Endodermal cell (in vitro differentiated cells): ENCODE data around the gene KIF26A. TPM values are rescaled to one million over a fixed set of nuclear protein-coding genes. Genes with fewer than 3 reads are reported as not detected.
A peak's percentile ranks its signal among the peaks of the same experiment; 100 is the strongest.

Experiments
- DNase-seq: peaks from one replicate; pipeline ENCODE4 v3.0.0-alpha.2; 2017
- H3K27ac ChIP-seq: 2 replicates; pipeline ENCODE4 v1.5.1; 2013; ENCODE audit warnings: mild to moderate bottlenecking, low read depth, low read length, moderate library complexity
- H3K27me3 ChIP-seq: 2 replicates; pipeline ENCODE4 v1.6.1; 2013; ENCODE audit warnings: mild to moderate bottlenecking, low read length, moderate library complexity; ENCODE audit not compliant: insufficient read depth, control insufficient read depth, poor library complexity, severe bottlenecking
- H3K36me3 ChIP-seq: 2 replicates; pipeline ENCODE4 v1.7.0; 2013; ENCODE audit warnings: mild to moderate bottlenecking, low read length, moderate library complexity; ENCODE audit not compliant: control insufficient read depth, insufficient read depth
- H3K4me1 ChIP-seq: one replicate; pipeline ENCODE4 v1.7.0; 2013; ENCODE audit warnings: low read length; ENCODE audit not compliant: control insufficient read depth, insufficient read depth
- H3K4me3 ChIP-seq: 2 replicates; pipeline ENCODE4 v1.5.1; 2013; ENCODE audit warnings: mild to moderate bottlenecking, low read length, moderate library complexity
- H3K9ac ChIP-seq: 2 replicates; pipeline ENCODE4 v1.6.1; 2013; ENCODE audit warnings: mild to moderate bottlenecking, low read length, moderate library complexity; ENCODE audit not compliant: poor library complexity, severe bottlenecking; ENCODE audit errors: extremely low read depth
- H3K9me3 ChIP-seq: 2 replicates; pipeline ENCODE4 v1.6.1; 2013; ENCODE audit warnings: mild to moderate bottlenecking, low read length, moderate library complexity; ENCODE audit not compliant: control insufficient read depth
- H3K27ac Mint-ChIP-seq: 2 replicates; pipeline ENCODE4 v1.8.0; 2020; ENCODE audit warnings: mixed read lengths
- H3K27me3 Mint-ChIP-seq: 2 replicates; pipeline ENCODE4 v1.8.0; 2021; ENCODE audit warnings: mild to moderate bottlenecking, mixed read lengths; ENCODE audit not compliant: insufficient read depth
- H3K36me3 Mint-ChIP-seq: 2 replicates; pipeline ENCODE4 v1.8.0; 2020; ENCODE audit warnings: low read depth, mixed read lengths
- H3K4me1 Mint-ChIP-seq: 2 replicates; pipeline ENCODE4 v1.8.0; 2020; ENCODE audit warnings: mixed read lengths
- H3K4me3 Mint-ChIP-seq: 2 replicates; pipeline ENCODE4 v1.8.0; 2020; ENCODE audit warnings: mild to moderate bottlenecking, moderate library complexity, mixed read lengths
- H3K9me3 Mint-ChIP-seq: 2 replicates; pipeline ENCODE4 v1.8.0; 2020; ENCODE audit warnings: mild to moderate bottlenecking, mixed read lengths
- WGBS, 2 experiments: methylation state at CpG; one replicate each; pipeline versions ENCODE4 v1.1.5 to v1.1.7; 2013; ENCODE audit warnings: missing lambda C conversion rate in 2 of 2, mixed read lengths in 1 of 2; ENCODE audit not compliant: insufficient coverage in 1 of 2, insufficient read length in 1 of 2; 5-methylcytosine and 5-hydroxymethylcytosine counted together
- total RNA-seq, 2 donors: library from RNA; stranded (reverse); fragmentation: NEBNext Ultra II Directional in 1 of 2; extraction: Animal tissue kit (Norgen Biotek cat#: 25700) in 1 of 2; gene quantifications; 2 replicates in 1 of 2; 3 replicates in 1 of 2; pipeline ENCODE4 v1.2.1, GENCODE V29; 2021
- TF ChIP-seq, protein P1 (sequence below): fragments of 200-600 bp; sonication (generic); conservative IDR thresholded peaks from 2 replicates; pipeline ENCODE4 v1.5.0; 2021; ENCODE audit warnings: antibody characterized with exemption, mild to moderate bottlenecking

Gene KIF26A
- total RNA-seq, 2 donors from 2014 or later: 36.7 to 54.8 TPM

DNA sequence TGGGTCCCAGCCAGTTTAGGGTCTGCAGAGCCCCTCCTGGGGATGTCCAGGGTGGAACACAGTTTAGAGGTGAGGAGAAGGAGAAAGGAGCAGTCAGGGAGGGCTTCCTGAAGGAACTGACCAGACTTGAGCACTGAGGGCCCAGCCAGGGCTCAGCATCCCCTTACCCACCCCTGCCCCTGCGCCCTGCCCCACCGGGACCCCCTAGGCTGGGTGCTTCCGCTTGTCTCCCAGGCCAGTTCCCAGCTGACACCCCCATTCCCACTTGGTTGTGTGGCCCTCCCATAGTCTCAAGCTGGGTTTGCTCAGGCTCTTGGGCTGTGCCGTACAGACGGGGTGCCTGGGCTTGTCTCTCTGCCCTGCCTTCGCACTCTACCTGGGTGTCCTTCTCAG, 26.3 kb upstream of the KIF26A start:
- peaks cover 25% of the 10 kb centered on the region for H3K27me3 Mint-ChIP-seq
- Histone ChIP-seq H3K9ac (no peak overlapping the region), H3K27me3 (peaks cover 24% of the 10 kb centered on the region), H3K9me3 (no peaks in the 10 kb centered on the region), H3K36me3 (no peaks in the 10 kb centered on the region), H3K4me1 (no peaks in the 10 kb centered on the region), H3K4me3 (no peak overlapping the region), H3K27ac (no peak overlapping the region)
- TF ChIP-seq, protein P1, sequence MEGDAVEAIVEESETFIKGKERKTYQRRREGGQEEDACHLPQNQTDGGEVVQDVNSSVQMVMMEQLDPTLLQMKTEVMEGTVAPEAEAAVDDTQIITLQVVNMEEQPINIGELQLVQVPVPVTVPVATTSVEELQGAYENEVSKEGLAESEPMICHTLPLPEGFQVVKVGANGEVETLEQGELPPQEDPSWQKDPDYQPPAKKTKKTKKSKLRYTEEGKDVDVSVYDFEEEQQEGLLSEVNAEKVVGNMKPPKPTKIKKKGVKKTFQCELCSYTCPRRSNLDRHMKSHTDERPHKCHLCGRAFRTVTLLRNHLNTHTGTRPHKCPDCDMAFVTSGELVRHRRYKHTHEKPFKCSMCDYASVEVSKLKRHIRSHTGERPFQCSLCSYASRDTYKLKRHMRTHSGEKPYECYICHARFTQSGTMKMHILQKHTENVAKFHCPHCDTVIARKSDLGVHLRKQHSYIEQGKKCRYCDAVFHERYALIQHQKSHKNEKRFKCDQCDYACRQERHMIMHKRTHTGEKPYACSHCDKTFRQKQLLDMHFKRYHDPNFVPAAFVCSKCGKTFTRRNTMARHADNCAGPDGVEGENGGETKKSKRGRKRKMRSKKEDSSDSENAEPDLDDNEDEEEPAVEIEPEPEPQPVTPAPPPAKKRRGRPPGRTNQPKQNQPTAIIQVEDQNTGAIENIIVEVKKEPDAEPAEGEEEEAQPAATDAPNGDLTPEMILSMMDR: no peak
- H3K4me3 Mint-ChIP-seq: no peak overlapping the region
- H3K36me3 Mint-ChIP-seq: no peaks in the 10 kb centered on the region
- WGBS, 2 experiments: 89 to 96% methylated on average over 3 to 6 of the region's 6 CpGs
- no peaks in the 10 kb centered on the region for H3K9me3 Mint-ChIP-seq
- peak; percentile 22 for DNase-seq
- no peaks in the 10 kb centered on the region for H3K4me1 Mint-ChIP-seq
- H3K27ac Mint-ChIP-seq: no peak overlapping the region

DNA sequence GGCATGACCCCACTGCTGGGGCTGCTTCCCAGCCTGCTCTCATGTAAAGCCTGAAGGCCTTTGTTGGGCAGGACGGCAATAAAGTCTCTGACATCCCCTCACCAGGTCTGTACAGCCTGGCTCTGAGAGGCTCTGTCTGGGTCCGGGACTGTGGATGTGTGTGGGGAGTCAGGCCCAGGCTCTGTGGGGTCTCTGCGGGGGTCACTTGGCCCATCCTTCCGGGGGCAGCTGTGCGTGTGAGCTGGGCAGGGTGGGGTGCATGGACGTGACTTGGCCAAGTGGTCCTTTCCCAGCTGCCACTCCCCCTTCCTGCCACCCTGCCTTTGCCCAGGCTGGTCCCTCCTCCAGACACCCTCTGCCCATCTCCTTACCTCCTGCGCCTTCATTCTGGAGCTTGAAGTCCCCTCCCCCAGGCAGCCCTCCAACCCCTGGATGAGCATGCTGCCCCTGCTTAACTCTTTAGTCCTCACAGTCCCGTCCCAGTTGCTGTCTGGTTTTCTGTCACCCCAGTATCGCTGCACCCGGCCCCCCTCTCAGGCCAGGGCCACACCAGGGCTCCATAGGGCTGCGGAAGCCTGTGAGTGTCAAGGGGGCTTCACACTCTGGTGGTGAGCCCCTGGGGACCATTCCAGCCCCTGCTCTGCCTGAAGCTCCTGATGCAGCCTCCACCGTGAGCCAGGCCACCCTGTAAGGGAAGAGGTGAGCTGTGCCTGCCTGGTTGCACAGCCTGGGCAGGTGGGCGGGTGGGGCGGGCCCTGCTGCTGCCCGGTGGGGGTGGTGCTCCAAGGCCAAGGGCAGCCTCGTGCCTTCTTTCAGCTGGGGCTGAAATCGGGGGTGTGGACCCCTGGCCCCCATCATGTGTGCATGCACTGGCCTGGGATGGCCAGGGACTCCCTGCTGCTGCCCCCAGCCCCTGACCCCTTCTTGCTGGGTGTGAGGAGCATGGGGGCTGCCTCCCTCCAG, 25.5 kb upstream of the KIF26A start:
- Histone ChIP-seq H3K4me3 (no peak overlapping the region), H3K27ac (no peak overlapping the region), H3K27me3 (peaks cover 32% of the 10 kb centered on the region), H3K9ac (no peak overlapping the region), H3K4me1 (no peaks in the 10 kb centered on the region), H3K9me3 (no peaks in the 10 kb centered on the region), H3K36me3 (no peaks in the 10 kb centered on the region)
- Mint-ChIP-seq H3K36me3 (no peaks in the 10 kb centered on the region), H3K4me1 (no peaks in the 10 kb centered on the region), H3K4me3 (no peak overlapping the region), H3K27ac (no peak overlapping the region), H3K9me3 (no peaks in the 10 kb centered on the region), H3K27me3 (peaks cover 30% of the 10 kb centered on the region)
- TF ChIP-seq, protein P1: no peak
- 72 to 78% methylated on average over 9 to 17 of the region's 17 CpGs for WGBS, 2 experiments
- DNase-seq: peak; percentile 42

DNA sequence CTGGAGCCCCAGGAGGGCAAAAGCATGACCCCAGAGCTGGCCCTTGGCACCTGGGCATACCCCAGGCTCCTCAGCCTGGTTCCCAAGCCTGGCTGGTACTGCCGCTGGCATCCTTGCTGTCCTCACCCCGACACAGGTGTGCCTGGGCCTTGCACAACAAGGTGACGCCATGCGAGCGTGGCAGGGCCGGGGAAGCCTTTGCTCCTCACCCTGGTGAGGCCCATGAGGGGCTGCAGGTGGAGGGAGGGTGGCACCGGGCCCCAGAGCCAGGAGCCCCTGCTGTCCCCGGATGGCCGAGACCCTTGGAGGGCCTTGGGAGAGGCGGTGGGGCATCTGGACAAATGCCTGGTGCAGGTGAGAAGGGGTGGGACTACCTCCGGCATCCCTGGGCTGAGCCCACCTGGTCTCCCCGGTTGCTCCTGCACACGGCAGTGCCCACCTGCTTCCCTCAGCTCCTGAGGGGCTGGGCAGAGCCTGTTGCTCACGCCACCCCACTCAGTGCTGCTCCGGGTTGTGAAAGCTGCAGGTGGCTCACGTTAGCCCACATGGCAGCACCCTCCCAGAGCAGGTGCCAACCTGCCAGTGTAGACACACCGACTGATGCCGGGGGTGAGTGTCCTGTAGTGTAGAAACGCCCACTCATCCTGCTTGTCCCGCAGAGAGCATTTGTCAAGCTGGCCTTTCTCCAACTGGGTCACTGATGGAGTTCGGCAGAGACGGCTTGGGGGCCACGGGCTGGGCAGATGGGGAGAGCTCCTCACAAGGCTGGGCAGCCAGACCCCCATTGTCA, 24.6 kb upstream of the KIF26A start:
- peak; percentile 36 for DNase-seq
- Mint-ChIP-seq H3K27me3 (peaks cover 40% of the 10 kb centered on the region), H3K9me3 (no peaks in the 10 kb centered on the region), H3K4me3 (no peak overlapping the region), H3K27ac (no peak overlapping the region), H3K4me1 (no peaks in the 10 kb centered on the region), H3K36me3 (no peaks in the 10 kb centered on the region)
- H3K9me3 ChIP-seq: no peaks in the 10 kb centered on the region
- no peak overlapping the region for H3K4me3 ChIP-seq
- WGBS, 2 experiments: 87 to 90% methylated on average over 16 to 23 of the region's 23 CpGs
- no peak overlapping the region for H3K9ac ChIP-seq
- no peak overlapping the region for H3K27ac ChIP-seq
- H3K27me3 ChIP-seq: peaks cover 41% of the 10 kb centered on the region
- TF ChIP-seq, protein P1: no peak
- no peaks in the 10 kb centered on the region for H3K36me3 ChIP-seq
- no peaks in the 10 kb centered on the region for H3K4me1 ChIP-seq
